ENCODE results near the gene TSN.

GRCh38 chr2:121771976-121772742 lies 16.7 kb downstream of the TSN start:
- TF ChIP-seq POLR2A (IDR thresholded peaks at IDR 0.05) (no peak), CTCF (IDR thresholded peaks at IDR 0.05 in 8 of 11, conservative IDR thresholded peaks at IDR 0.05 in 3 of 11) (no peak)

All from spleen (tissue), 7 donors.